Brain microvascular endothelial cell (primary cell): Measurements from ENCODE around the gene APEX1.

ENCODE experiments used
- DNase-seq: peaks from one replicate; pipeline ENCODE4 v3.0.0-alpha.2; 2020
- H3K27ac ChIP-seq: fragments of 250-450 bp; sonication (Bioruptor Pico); 2 replicates; pipeline ENCODE4 v1.5.1; 2020; ENCODE audit warnings: mild to moderate bottlenecking, moderate library complexity
- H3K27me3 ChIP-seq: fragments of 250-450 bp; sonication (Bioruptor Pico); replicated peaks from 2 replicates; pipeline ENCODE4 v1.5.1; 2020; ENCODE audit warnings: mild to moderate bottlenecking
- H3K36me3 ChIP-seq: fragments of 250-450 bp; sonication (Bioruptor Pico); replicated peaks from 2 replicates; pipeline ENCODE4 v1.5.1; 2020; ENCODE audit warnings: mild to moderate bottlenecking
- H3K4me3 ChIP-seq: 2 replicates; pipeline ENCODE4 v1.5.1; 2011; ENCODE audit warnings: low read depth, mild to moderate bottlenecking, control low read depth, low read length, moderate library complexity
- CTCF ChIP-seq: IDR thresholded peaks from 2 replicates; pipeline ENCODE4 v1.5.1; 2011; ENCODE audit warnings: low read depth, mild to moderate bottlenecking, moderate library complexity, low read length, control low read depth, inconsistent platforms; ENCODE audit errors: missing control alignments
- in situ Hi-C: cut with HindIII; loops from 2 replicates; pipeline ENCODE4 v1.10.0; 2017; ENCODE audit warnings: low sequenced_read_pairs, low pct_ligation_motif_present

APEX1 gene

GRCh38 chr14:20476776-20477175 lies 21.8 kb downstream of the APEX1 start:
- DNase-seq: no peak
- Histone ChIP-seq H3K27ac (no peak overlapping the region), H3K27me3 (no peaks in the 10 kb centered on the region), H3K36me3 (peaks cover 53% of the 10 kb centered on the region), H3K4me3 (no peak overlapping the region)
- in situ Hi-C loops: no loop called here
- no peak for TF ChIP-seq CTCF

- peak; percentile 83 for DNase-seq
Observed at GRCh38 chr14:20477211-20477876, 22.3 kb downstream of the APEX1 start.

GRCh38 chr14:20478894-20479293 lies 23.9 kb downstream of the APEX1 start:
- TF ChIP-seq CTCF: no peak
- H3K4me3 ChIP-seq: no peak overlapping the region
- in situ Hi-C loops: no loop called here
- no peak overlapping the region for H3K27ac ChIP-seq
- DNase-seq: no peak
- H3K27me3 ChIP-seq: no peaks in the 10 kb centered on the region
- H3K36me3 ChIP-seq: peaks cover 40% of the 10 kb centered on the region

More at GRCh38 chr14:20477211-20477876, 22.3 kb downstream of the APEX1 start:
- Histone ChIP-seq H3K36me3 (peaks cover 52% of the 10 kb centered on the region), H3K4me3 (no peak overlapping the region), H3K27me3 (no peaks in the 10 kb centered on the region), H3K27ac (peak overlapping the region; percentile 12)
- in situ Hi-C loops: no loop called here
- TF ChIP-seq CTCF: no peak

- H3K27me3 ChIP-seq: no peaks in the 10 kb centered on the region
- no peak overlapping the region for H3K4me3 ChIP-seq
- peaks cover 7% of the 10 kb centered on the region for H3K36me3 ChIP-seq
- TF ChIP-seq CTCF: no peak
- H3K27ac ChIP-seq: no peak overlapping the region
- DNase-seq: no peak
- in situ Hi-C loops: no loop called here
Observed at GRCh38 chr14:20482382-20482781, 27.4 kb downstream of the APEX1 start.

- no peak for DNase-seq
- Histone ChIP-seq H3K36me3 (no peaks in the 10 kb centered on the region), H3K27me3 (no peaks in the 10 kb centered on the region), H3K27ac (no peak overlapping the region), H3K4me3 (no peak overlapping the region)
- in situ Hi-C loops: no loop called here
- TF ChIP-seq CTCF: no peak
Observed at GRCh38 chr14:20485900-20486299, 30.9 kb downstream of the APEX1 start.
